Endodermal cell (in vitro differentiated cells): ENCODE data around the gene MAF. TPM values are rescaled to one million over a fixed set of nuclear protein-coding genes. Genes with fewer than 3 reads are reported as not detected.

Experiments
- DNase-seq: peaks from one replicate; pipeline ENCODE4 v3.0.0-alpha.2; 2017
- H3K27ac ChIP-seq: 2 replicates; pipeline ENCODE4 v1.5.1; 2013; ENCODE audit warnings: mild to moderate bottlenecking, low read depth, low read length, moderate library complexity
- H3K27me3 ChIP-seq: 2 replicates; pipeline ENCODE4 v1.6.1; 2013; ENCODE audit warnings: mild to moderate bottlenecking, low read length, moderate library complexity; ENCODE audit not compliant: insufficient read depth, control insufficient read depth, poor library complexity, severe bottlenecking
- H3K36me3 ChIP-seq: 2 replicates; pipeline ENCODE4 v1.7.0; 2013; ENCODE audit warnings: mild to moderate bottlenecking, low read length, moderate library complexity; ENCODE audit not compliant: control insufficient read depth, insufficient read depth
- H3K4me1 ChIP-seq: one replicate; pipeline ENCODE4 v1.7.0; 2013; ENCODE audit warnings: low read length; ENCODE audit not compliant: control insufficient read depth, insufficient read depth
- H3K4me3 ChIP-seq: 2 replicates; pipeline ENCODE4 v1.5.1; 2013; ENCODE audit warnings: mild to moderate bottlenecking, low read length, moderate library complexity
- H3K9ac ChIP-seq: 2 replicates; pipeline ENCODE4 v1.6.1; 2013; ENCODE audit warnings: mild to moderate bottlenecking, low read length, moderate library complexity; ENCODE audit not compliant: poor library complexity, severe bottlenecking; ENCODE audit errors: extremely low read depth
- H3K9me3 ChIP-seq: 2 replicates; pipeline ENCODE4 v1.6.1; 2013; ENCODE audit warnings: mild to moderate bottlenecking, low read length, moderate library complexity; ENCODE audit not compliant: control insufficient read depth
- H3K27ac Mint-ChIP-seq: 2 replicates; pipeline ENCODE4 v1.8.0; 2020; ENCODE audit warnings: mixed read lengths
- H3K27me3 Mint-ChIP-seq: 2 replicates; pipeline ENCODE4 v1.8.0; 2021; ENCODE audit warnings: mild to moderate bottlenecking, mixed read lengths; ENCODE audit not compliant: insufficient read depth
- H3K36me3 Mint-ChIP-seq: 2 replicates; pipeline ENCODE4 v1.8.0; 2020; ENCODE audit warnings: low read depth, mixed read lengths
- H3K4me1 Mint-ChIP-seq: 2 replicates; pipeline ENCODE4 v1.8.0; 2020; ENCODE audit warnings: mixed read lengths
- H3K4me3 Mint-ChIP-seq: 2 replicates; pipeline ENCODE4 v1.8.0; 2020; ENCODE audit warnings: mild to moderate bottlenecking, moderate library complexity, mixed read lengths
- H3K9me3 Mint-ChIP-seq: 2 replicates; pipeline ENCODE4 v1.8.0; 2020; ENCODE audit warnings: mild to moderate bottlenecking, mixed read lengths
- CTCF ChIP-seq: fragments of 200-600 bp; sonication (generic); conservative IDR thresholded peaks from 2 replicates; pipeline ENCODE4 v1.5.0; 2021; ENCODE audit warnings: antibody characterized with exemption, mild to moderate bottlenecking
- WGBS, 2 experiments: methylation state at CpG; one replicate each; pipeline versions ENCODE4 v1.1.5 to v1.1.7; 2013; ENCODE audit warnings: missing lambda C conversion rate in 2 of 2, mixed read lengths in 1 of 2; ENCODE audit not compliant: insufficient coverage in 1 of 2, insufficient read length in 1 of 2; 5-methylcytosine and 5-hydroxymethylcytosine counted together
- total RNA-seq, 2 donors: library from RNA; stranded (reverse); fragmentation: NEBNext Ultra II Directional in 1 of 2; extraction: Animal tissue kit (Norgen Biotek cat#: 25700) in 1 of 2; gene quantifications; 2 replicates in 1 of 2; 3 replicates in 1 of 2; pipeline ENCODE4 v1.2.1, GENCODE V29; 2021

Gene MAF
- total RNA-seq, 2 donors from 2014 or later = 1.5 to 5.1 TPM

DNA sequence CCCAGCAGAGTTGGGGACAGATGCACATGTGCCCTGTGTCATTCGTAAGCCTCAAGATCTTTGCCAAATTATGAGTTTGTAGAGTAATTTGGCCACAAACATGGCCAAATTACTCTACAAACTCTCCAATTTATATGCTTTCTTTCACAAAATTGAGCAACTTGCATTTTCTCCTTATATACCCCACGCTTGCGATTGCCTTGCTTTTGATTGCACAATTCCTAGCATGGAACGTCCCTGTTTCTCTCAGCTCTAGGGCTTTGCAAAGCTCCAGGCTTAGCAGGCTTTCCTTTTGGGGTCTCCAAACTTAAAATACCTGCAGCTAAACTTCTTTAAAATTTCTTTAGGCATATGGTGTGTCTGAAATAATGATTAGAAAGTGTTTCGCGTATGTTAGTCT lies 28.5 kb upstream of the MAF start:
- H3K4me1 ChIP-seq = no peaks in the 10 kb centered on the region
- H3K27me3 ChIP-seq = no peaks in the 10 kb centered on the region
- 97 to 100% methylated on average over 2 to 6 of the region's 6 CpGs for WGBS, 2 experiments
- Mint-ChIP-seq H3K27me3 (peaks cover 3% of the 10 kb centered on the region), H3K36me3 (no peaks in the 10 kb centered on the region), H3K27ac (no peak overlapping the region), H3K9me3 (no peaks in the 10 kb centered on the region), H3K4me1 (no peaks in the 10 kb centered on the region), H3K4me3 (no peak overlapping the region)
- H3K27ac ChIP-seq = no peak overlapping the region
- DNase-seq = no peak
- H3K9me3 ChIP-seq = no peaks in the 10 kb centered on the region
- H3K9ac ChIP-seq = no peak overlapping the region
- no peak overlapping the region for H3K4me3 ChIP-seq
- no peak for TF ChIP-seq CTCF
- H3K36me3 ChIP-seq = no peaks in the 10 kb centered on the region

GRCh38 chr16:79628501-79628975 lies 28.0 kb upstream of the MAF start:
- 86 to 100% methylated on average over 1 to 5 of the region's 5 CpGs for WGBS, 2 experiments
- Histone ChIP-seq H3K4me3 (no peak overlapping the region), H3K9ac (no peak overlapping the region), H3K27ac (no peak overlapping the region), H3K36me3 (no peaks in the 10 kb centered on the region), H3K9me3 (no peaks in the 10 kb centered on the region), H3K27me3 (no peaks in the 10 kb centered on the region), H3K4me1 (no peaks in the 10 kb centered on the region)
- H3K27ac Mint-ChIP-seq = no peak overlapping the region
- no peaks in the 10 kb centered on the region for H3K9me3 Mint-ChIP-seq
- no peak overlapping the region for H3K4me3 Mint-ChIP-seq
- H3K36me3 Mint-ChIP-seq = no peaks in the 10 kb centered on the region
- DNase-seq = no peak
- TF ChIP-seq CTCF = no peak
- no peaks in the 10 kb centered on the region for H3K4me1 Mint-ChIP-seq
- H3K27me3 Mint-ChIP-seq = peaks cover 7% of the 10 kb centered on the region

- Histone ChIP-seq H3K9me3 (no peaks in the 10 kb centered on the region), H3K27me3 (no peaks in the 10 kb centered on the region), H3K27ac (no peak overlapping the region), H3K4me3 (no peak overlapping the region), H3K4me1 (no peaks in the 10 kb centered on the region), H3K36me3 (no peaks in the 10 kb centered on the region), H3K9ac (no peak overlapping the region)
- DNase-seq = no peak
- no peak for TF ChIP-seq CTCF
- H3K4me3 Mint-ChIP-seq = no peak overlapping the region
- H3K36me3 Mint-ChIP-seq = no peaks in the 10 kb centered on the region
- H3K9me3 Mint-ChIP-seq = no peaks in the 10 kb centered on the region
- peaks cover 21% of the 10 kb centered on the region for H3K27me3 Mint-ChIP-seq
- no peaks in the 10 kb centered on the region for H3K4me1 Mint-ChIP-seq
- no peak overlapping the region for H3K27ac Mint-ChIP-seq
- WGBS, 2 experiments = 100% methylated on average over 1 of the region's 2 CpGs; no CpG with 5 or more reads in 1 of the 2 experiments
Observed at GRCh38 chr16:79627092-79627491, 26.6 kb upstream of the MAF start.
